ENCODE measurements around the gene TRPM2. TPM values are rescaled to one million over a fixed set of nuclear protein-coding genes. Genes with fewer than 3 reads are reported as not detected.

The TRPM2 gene
- total and polyA plus RNA-seq, 7 experiments from 2014 or later = 1.2 to 29.6 (median 2.0) TPM

DNA sequence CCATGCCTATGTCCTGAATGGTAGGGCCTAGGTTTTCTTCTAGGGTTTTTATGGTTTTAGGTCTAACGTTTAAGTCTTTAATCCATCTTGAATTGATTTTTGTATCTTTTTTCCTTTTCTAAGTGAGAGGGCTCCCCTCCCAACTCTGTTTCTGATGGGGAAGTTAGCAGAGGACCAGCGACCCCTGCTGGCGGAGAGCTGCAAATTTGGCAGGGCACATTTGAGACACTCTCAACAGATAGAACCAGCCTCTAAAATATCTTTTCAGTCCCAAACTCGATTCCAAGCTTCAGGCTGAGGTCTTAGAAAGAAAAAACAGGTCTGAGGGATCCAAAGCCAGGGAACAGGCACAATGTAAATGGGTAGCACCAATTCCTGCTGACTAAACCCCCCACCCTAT is 134.4 kb downstream of the TRPM2 start:
- Histone ChIP-seq H3K27me3 (ENCODE audit: control insufficient read depth in 2 of 2, insufficient read depth in 2 of 2, low read length in 2 of 2) (peaks cover 0 to 4% of the 10 kb centered on the region in 2 donors), H3K36me3 (ENCODE audit: control insufficient read depth in 2 of 3, insufficient read depth in 3 of 3, low read length in 3 of 3) (no peaks in the 10 kb centered on the region), H3K4me1 (ENCODE audit: control insufficient read depth in 2 of 2, insufficient read depth in 2 of 2, low read length in 2 of 2) (peaks cover 0 to 8% of the 10 kb centered on the region in 2 donors), H3K4me3 (ENCODE audit: low read length) (no peak overlapping the region), H3K27ac (ENCODE audit: low read depth, low read length) (no peak overlapping the region), H3K9me3 (ENCODE audit: control insufficient read depth in 2 of 3, low read length in 3 of 3) (peaks cover 0 to 4% (median 2%) of the 10 kb centered on the region in 3 experiments)
- Mint-ChIP-seq H3K4me1 (peaks cover 8 to 19% (median 15%) of the 10 kb centered on the region in 7 donors), H3K27ac (no peak overlapping the region), H3K9me3 (peaks cover 2 to 13% (median 8%) of the 10 kb centered on the region in 11 donors), H3K27me3 (peaks cover 0 to 15% (median 4%) of the 10 kb centered on the region in 5 donors), H3K36me3 (peaks cover 0 to 10% (median 3%) of the 10 kb centered on the region in 5 donors), H3K4me3 (no peak overlapping the region)
- ChIA-PET POLR2A (no interaction called here), CTCF (no interaction called here)
- ATAC-seq (no peak), DNase-seq (peak in 5 of 9 donors; percentile 19 to 52 (median 37))
- intact Hi-C loops (cut with micrococcal nuclease) = loop anchor here in 1 of 2 donors (10.0 kb wide), 1 partner anchor 163 kb away; no protein-coding TSS in a partner anchor

- Mint-ChIP-seq H3K4me3 (no peak overlapping the region), H3K27me3 (peaks cover 0 to 11% (median 4%) of the 10 kb centered on the region in 5 donors), H3K27ac (no peak overlapping the region), H3K36me3 (peaks cover 0 to 15% (median 8%) of the 10 kb centered on the region in 5 donors), H3K9me3 (peaks cover 4 to 19% (median 13%) of the 10 kb centered on the region in 11 donors), H3K4me1 (peaks cover 8 to 14% (median 12%) of the 10 kb centered on the region in 7 donors)
- peaks cover 0 to 8% of the 10 kb centered on the region in 2 donors for H3K4me1 ChIP-seq (ENCODE audit: control insufficient read depth in 2 of 2, insufficient read depth in 2 of 2, low read length in 2 of 2)
- DNase-seq (no peak), ATAC-seq (no peak)
- H3K4me3 ChIP-seq (ENCODE audit: low read length) = no peak overlapping the region
- H3K27ac ChIP-seq (ENCODE audit: low read depth, low read length) = no peak overlapping the region
- ChIA-PET CTCF (no interaction called here), POLR2A (no interaction called here)
- peaks cover 0 to 4% of the 10 kb centered on the region in 2 donors for H3K27me3 ChIP-seq (ENCODE audit: control insufficient read depth in 2 of 2, insufficient read depth in 2 of 2, low read length in 2 of 2)
- no peaks in the 10 kb centered on the region for H3K36me3 ChIP-seq (ENCODE audit: control insufficient read depth in 2 of 3, insufficient read depth in 3 of 3, low read length in 3 of 3)
- intact Hi-C loops (cut with micrococcal nuclease) = loop anchor here in 1 of 2 donors (10.0 kb wide), 1 partner anchor 165 kb away; no protein-coding TSS in a partner anchor
- peaks cover 0 to 8% (median 5%) of the 10 kb centered on the region in 3 experiments for H3K9me3 ChIP-seq (ENCODE audit: control insufficient read depth in 2 of 3, low read length in 3 of 3)
Observed at GRCh38 chr21:44489962-44490361, 136.5 kb downstream of the TRPM2 start.

DNA sequence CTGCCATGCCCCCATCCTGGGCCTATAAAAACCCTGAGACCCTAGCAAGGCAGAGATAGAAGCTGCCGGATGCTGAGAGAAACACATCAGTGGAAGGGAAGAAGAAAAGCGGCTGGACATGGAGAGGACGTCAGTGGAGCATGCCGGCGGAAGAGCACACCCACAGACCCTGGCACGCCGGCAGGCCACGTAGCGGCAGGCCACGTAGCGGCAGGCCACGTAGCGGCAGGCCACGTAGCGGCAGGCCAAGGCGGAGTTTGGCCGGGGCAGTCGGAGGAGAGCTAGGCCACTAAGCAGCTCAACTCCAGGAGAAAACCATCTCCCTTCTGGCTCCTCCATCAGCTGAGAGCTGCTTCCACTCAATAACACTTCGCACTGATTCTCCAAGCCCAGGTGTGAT is 137.0 kb downstream of the TRPM2 start:
- DNase-seq (no peak), ATAC-seq (no peak)
- Histone ChIP-seq H3K27ac (ENCODE audit: low read depth, low read length) (no peak overlapping the region), H3K27me3 (ENCODE audit: control insufficient read depth in 2 of 2, insufficient read depth in 2 of 2, low read length in 2 of 2) (peaks cover 0 to 4% of the 10 kb centered on the region in 2 donors), H3K36me3 (ENCODE audit: control insufficient read depth in 2 of 3, insufficient read depth in 3 of 3, low read length in 3 of 3) (no peaks in the 10 kb centered on the region), H3K9me3 (ENCODE audit: control insufficient read depth in 2 of 3, low read length in 3 of 3) (peaks cover 0 to 8% (median 5%) of the 10 kb centered on the region in 3 experiments), H3K4me1 (ENCODE audit: control insufficient read depth in 2 of 2, insufficient read depth in 2 of 2, low read length in 2 of 2) (peaks cover 0 to 8% of the 10 kb centered on the region in 2 donors), H3K4me3 (ENCODE audit: low read length) (no peak overlapping the region)
- ChIA-PET CTCF (interaction anchor here (1.2 kb wide), 1 partner anchor 243 kb away, joined by 3 read pairs; no protein-coding TSS in a partner anchor), POLR2A (no interaction called here)
- peaks cover 4 to 19% (median 13%) of the 10 kb centered on the region in 11 donors for H3K9me3 Mint-ChIP-seq
- H3K4me1 Mint-ChIP-seq = peaks cover 7 to 10% (median 9%) of the 10 kb centered on the region in 7 donors
- intact Hi-C loops (cut with micrococcal nuclease) = no loop called here
- peaks cover 0 to 15% (median 8%) of the 10 kb centered on the region in 5 donors for H3K36me3 Mint-ChIP-seq
- H3K27me3 Mint-ChIP-seq = peaks cover 0 to 11% (median 3%) of the 10 kb centered on the region in 5 donors
- no peak overlapping the region for H3K4me3 Mint-ChIP-seq
- no peak overlapping the region for H3K27ac Mint-ChIP-seq

DNA sequence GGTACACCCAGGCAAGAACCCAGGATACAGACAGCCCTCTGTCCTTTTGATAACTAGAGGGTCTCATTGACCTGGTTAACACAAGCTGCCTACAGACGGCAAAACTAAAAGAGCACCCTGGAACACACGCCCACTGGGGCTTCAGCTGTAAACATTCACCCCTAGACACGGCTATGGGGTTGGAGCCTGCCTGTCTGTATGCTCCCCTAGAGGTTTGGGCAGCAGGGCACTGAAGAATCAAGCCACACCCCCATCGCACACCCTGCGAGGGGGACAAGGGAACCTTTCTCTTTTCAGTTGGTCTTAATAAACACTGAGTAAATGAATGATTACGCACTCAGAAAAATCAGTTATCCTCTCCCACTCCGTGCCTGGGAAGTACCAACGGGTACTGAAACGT is 137.4 kb downstream of the TRPM2 start:
- POLR2A ChIA-PET = no interaction called here
- H3K27ac Mint-ChIP-seq = no peak overlapping the region
- DNase-seq (no peak), ATAC-seq (no peak)
- H3K27me3 Mint-ChIP-seq = peaks cover 0 to 12% (median 5%) of the 10 kb centered on the region in 5 donors
- Histone ChIP-seq H3K36me3 (ENCODE audit: control insufficient read depth in 2 of 3, insufficient read depth in 3 of 3, low read length in 3 of 3) (no peaks in the 10 kb centered on the region), H3K27me3 (ENCODE audit: control insufficient read depth in 2 of 2, insufficient read depth in 2 of 2, low read length in 2 of 2) (peaks cover 0 to 4% of the 10 kb centered on the region in 2 donors), H3K4me1 (ENCODE audit: control insufficient read depth in 2 of 2, insufficient read depth in 2 of 2, low read length in 2 of 2) (peaks cover 0 to 7% of the 10 kb centered on the region in 2 donors), H3K9me3 (ENCODE audit: control insufficient read depth in 2 of 3, low read length in 3 of 3) (peaks cover 0 to 8% (median 5%) of the 10 kb centered on the region in 3 experiments), H3K4me3 (ENCODE audit: low read length) (no peak overlapping the region), H3K27ac (ENCODE audit: low read depth, low read length) (no peak overlapping the region)
- H3K9me3 Mint-ChIP-seq = peaks cover 4 to 20% (median 13%) of the 10 kb centered on the region in 11 donors
- intact Hi-C loops (cut with micrococcal nuclease) = no loop called here
- peaks cover 0 to 15% (median 8%) of the 10 kb centered on the region in 5 donors for H3K36me3 Mint-ChIP-seq
- CTCF ChIA-PET = interaction anchor here (1.2 kb wide), 1 partner anchor 243 kb away, joined by 3 read pairs; no protein-coding TSS in a partner anchor
- H3K4me3 Mint-ChIP-seq = no peak overlapping the region
- peaks cover 5 to 9% (median 6%) of the 10 kb centered on the region in 7 donors for H3K4me1 Mint-ChIP-seq

Other genes with a start within 250 kb of the TRPM2 start
- gene PWP2, start 246.2 kb upstream of the TRPM2 start, total RNA-seq = 10 to 100 TPM; 12.0 to 42.3 (median 23.0) TPM
- 10 to 100 TPM in 1 of 2 donors, 1 to 10 TPM in 1; 8.7 to 17.9 TPM for gene PWP2, start 246.2 kb upstream of the TRPM2 start, polyA plus RNA-seq
- gene GATD3, start 219.9 kb upstream of the TRPM2 start, total RNA-seq = 10 to 100 TPM; 13.3 to 47.8 (median 46.5) TPM
- gene GATD3, start 219.9 kb upstream of the TRPM2 start, polyA plus RNA-seq = 10 to 100 TPM; 51.2 to 56.8 TPM
- 10 to 100 TPM in 3 of 5 experiments, 1 to 10 TPM in 2; 3.3 to 20.4 (median 10.7) TPM for gene ICOSLG, start 112.7 kb upstream of the TRPM2 start, total RNA-seq
- gene ICOSLG, start 112.7 kb upstream of the TRPM2 start, polyA plus RNA-seq = 1 to 10 TPM in 1 of 2 donors, under 1 TPM in 1; 0.45 to 3.6 TPM
- gene DNMT3L, start 91.7 kb upstream of the TRPM2 start, total RNA-seq = not detected
- not detected for gene DNMT3L, start 91.7 kb upstream of the TRPM2 start, polyA plus RNA-seq
- gene AIRE, start 67.7 kb upstream of the TRPM2 start, total RNA-seq = 1 to 10 TPM in 1 of 5 experiments, under 1 TPM in 1, not detected in 3; 0.32 to 2.6 TPM
- gene AIRE, start 67.7 kb upstream of the TRPM2 start, polyA plus RNA-seq = under 1 TPM in 1 of 2 donors, not detected in 1; 0.14 TPM
- 100 to 1,000 TPM; 107 to 196 (median 122) TPM for gene PFKL, start 53.6 kb upstream of the TRPM2 start, total RNA-seq
- gene PFKL, start 53.6 kb upstream of the TRPM2 start, polyA plus RNA-seq = 100 to 1,000 TPM in 1 of 2 donors, 10 to 100 TPM in 1; 75.0 to 103 TPM
- 10 to 100 TPM; 20.8 to 66.7 (median 49.5) TPM for gene CFAP410, start 14.2 kb upstream of the TRPM2 start, total RNA-seq
- 10 to 100 TPM; 26.3 to 45.4 TPM for gene CFAP410, start 14.2 kb upstream of the TRPM2 start, polyA plus RNA-seq
- gene LRRC3, start 101.9 kb downstream of the TRPM2 start, total RNA-seq = 1 to 10 TPM in 3 of 5 experiments, under 1 TPM in 2; 0.79 to 3.3 (median 1.0) TPM
- under 1 TPM; 0.06 to 0.66 TPM for gene LRRC3, start 101.9 kb downstream of the TRPM2 start, polyA plus RNA-seq
- gene KRTAP10-1, start 186.6 kb downstream of the TRPM2 start, total RNA-seq = not detected
- gene KRTAP10-1, start 186.6 kb downstream of the TRPM2 start, polyA plus RNA-seq = not detected
- not detected for gene KRTAP10-2, start 197.9 kb downstream of the TRPM2 start, total RNA-seq
- gene KRTAP10-2, start 197.9 kb downstream of the TRPM2 start, polyA plus RNA-seq = not detected
- not detected for gene KRTAP10-3, start 205.2 kb downstream of the TRPM2 start, total RNA-seq
- not detected for gene KRTAP10-3, start 205.2 kb downstream of the TRPM2 start, polyA plus RNA-seq
- not detected for gene KRTAP10-4, start 220.1 kb downstream of the TRPM2 start, total RNA-seq
- gene KRTAP10-4, start 220.1 kb downstream of the TRPM2 start, polyA plus RNA-seq = not detected
- not detected for gene KRTAP10-5, start 227.0 kb downstream of the TRPM2 start, total RNA-seq
- not detected for gene KRTAP10-5, start 227.0 kb downstream of the TRPM2 start, polyA plus RNA-seq
- gene KRTAP10-6, start 238.9 kb downstream of the TRPM2 start, total RNA-seq = not detected
- not detected for gene KRTAP10-6, start 238.9 kb downstream of the TRPM2 start, polyA plus RNA-seq
- gene KRTAP10-7, start 247.0 kb downstream of the TRPM2 start, total RNA-seq = not detected
- not detected for gene KRTAP10-7, start 247.0 kb downstream of the TRPM2 start, polyA plus RNA-seq